HEK293 (cell line): ENCODE data around the gene SPTBN2.

Source experiments
- CTCF ChIA-PET: fragments of 350-600 bp; formaldehyde crosslinking; extraction: SDS; loops from one replicate; lab custom pipeline; 2021; ENCODE audit warnings: antibody characterized with exemption; lab: Yijun Ruan, JAX
- POLR2A ChIA-PET: fragments of 300-600 bp; formaldehyde crosslinking; extraction: SDS; loops from one replicate; lab custom pipeline; 2020; ENCODE audit warnings: antibody characterized with exemption, inconsistent platforms; lab: Yijun Ruan, JAX
- H3K27ac ChIP-seq: fragments of 200-500 bp; sonication (Bioruptor generic); 2 replicates; pipeline ENCODE4 v1.5.1; 2014; ENCODE audit warnings: low read depth, low read length, control low read depth, inconsistent platforms; ENCODE audit errors: extremely low read depth
- H3K36me3 ChIP-seq, 2 experiments: fragments of 200-500 bp in 1 of 2; sonication (Bioruptor generic) in 1 of 2; 1 replicate in 1 of 2; 2 replicates in 1 of 2; pipeline ENCODE4 v1.5.1; 2014 to 2017; ENCODE audit warnings: inconsistent platforms in 2 of 2, low read length in 2 of 2; ENCODE audit not compliant: control insufficient read depth in 2 of 2, insufficient read depth in 1 of 2
- H3K4me1 ChIP-seq: fragments of 200-500 bp; sonication (Bioruptor generic); 2 replicates; pipeline ENCODE4 v1.5.1; 2014; ENCODE audit warnings: mild to moderate bottlenecking, low read length, inconsistent platforms; ENCODE audit not compliant: control insufficient read depth, insufficient read depth
- H3K4me3 ChIP-seq: 2 replicates; pipeline ENCODE4 v1.5.1; 2011; ENCODE audit warnings: low read depth, mild to moderate bottlenecking, control low read depth, low read length, moderate library complexity
- H3K9me3 ChIP-seq: fragments of 200-500 bp; sonication (Bioruptor generic); 2 replicates; pipeline ENCODE4 v1.5.1; 2014; ENCODE audit warnings: low read depth, low read length, inconsistent platforms; ENCODE audit not compliant: control insufficient read depth, insufficient read depth
- GLIS1 ChIP-seq: fragments of 450-650 bp; formaldehyde crosslinking; IDR thresholded peaks from 2 replicates; pipeline ENCODE4 v1.5.1; 2016; ENCODE audit warnings: missing biosample characterization, missing genetic modification characterization
- KLF10 ChIP-seq: fragments of 450-650 bp; IDR thresholded peaks from 2 replicates; pipeline ENCODE4 v1.5.1; 2018; ENCODE audit warnings: missing biosample characterization, mild to moderate bottlenecking, missing genetic modification characterization
- OSR2 ChIP-seq: fragments of 450-650 bp; formaldehyde crosslinking; IDR thresholded peaks from 2 replicates; pipeline ENCODE4 v1.5.1; 2016; ENCODE audit warnings: missing biosample characterization, missing genetic modification characterization
- OVOL3 ChIP-seq: fragments of 450-650 bp; formaldehyde crosslinking; IDR thresholded peaks from 2 replicates; pipeline ENCODE4 v1.5.1; 2016; ENCODE audit warnings: missing biosample characterization, missing genetic modification characterization
- SCRT2 ChIP-seq: fragments of 450-650 bp; formaldehyde crosslinking; IDR thresholded peaks from 2 replicates; pipeline ENCODE4 v1.5.1; 2016; ENCODE audit warnings: missing biosample characterization, missing genetic modification characterization
- ZBTB1 ChIP-seq: fragments of 450-650 bp; formaldehyde crosslinking; IDR thresholded peaks from 2 replicates; pipeline ENCODE4 v1.5.1; 2016; ENCODE audit warnings: missing biosample characterization, missing genetic modification characterization
- ZBTB17 ChIP-seq: fragments of 450-650 bp; formaldehyde crosslinking; IDR thresholded peaks from 2 replicates; pipeline ENCODE4 v1.5.1; 2016; ENCODE audit warnings: missing biosample characterization, missing genetic modification characterization
- ZFP69B ChIP-seq: fragments of 450-650 bp; formaldehyde crosslinking; IDR thresholded peaks from 2 replicates; pipeline ENCODE4 v1.5.1; 2016; ENCODE audit warnings: missing biosample characterization, missing genetic modification characterization
- ZNF114 ChIP-seq: fragments of 450-650 bp; formaldehyde crosslinking; IDR thresholded peaks from 2 replicates; pipeline ENCODE4 v1.5.0; 2017; ENCODE audit warnings: missing biosample characterization, missing genetic modification characterization
- ZNF138 ChIP-seq: fragments of 450-650 bp; formaldehyde crosslinking; IDR thresholded peaks from 2 replicates; pipeline ENCODE4 v1.5.1; 2016; ENCODE audit warnings: missing biosample characterization, missing genetic modification characterization, borderline replicate concordance
- ZNF16 ChIP-seq: fragments of 450-650 bp; formaldehyde crosslinking; IDR thresholded peaks from 2 replicates; pipeline ENCODE4 v1.5.1; 2016; ENCODE audit warnings: low read depth, missing biosample characterization, missing genetic modification characterization
- ZNF248 ChIP-seq: fragments of 450-650 bp; formaldehyde crosslinking; IDR thresholded peaks from 2 replicates; pipeline ENCODE4 v1.5.1; 2017; ENCODE audit warnings: missing biosample characterization, missing genetic modification characterization
- ZNF302 ChIP-seq: fragments of 450-650 bp; formaldehyde crosslinking; IDR thresholded peaks from 2 replicates; pipeline ENCODE4 v1.5.1; 2016; ENCODE audit warnings: missing biosample characterization, missing genetic modification characterization, low read depth
- ZNF335 ChIP-seq: fragments of 450-650 bp; formaldehyde crosslinking; conservative IDR thresholded peaks from 2 replicates; pipeline ENCODE4 v1.5.1; 2016; ENCODE audit warnings: missing biosample characterization, missing genetic modification characterization
- ZNF426 ChIP-seq: fragments of 450-650 bp; formaldehyde crosslinking; IDR thresholded peaks from 2 replicates; pipeline ENCODE4 v1.5.1; 2017; ENCODE audit warnings: missing biosample characterization, missing genetic modification characterization, mild to moderate bottlenecking, inconsistent platforms, moderate library complexity
- ZNF558 ChIP-seq: fragments of 450-650 bp; formaldehyde crosslinking; IDR thresholded peaks from 2 replicates; pipeline ENCODE4 v1.5.1; 2016; ENCODE audit warnings: missing biosample characterization, missing genetic modification characterization
- ZNF560 ChIP-seq: fragments of 450-650 bp; formaldehyde crosslinking; IDR thresholded peaks from 2 replicates; pipeline ENCODE4 v1.5.1; 2017; ENCODE audit warnings: missing biosample characterization, missing genetic modification characterization, borderline replicate concordance
- ZNF629 ChIP-seq: fragments of 450-650 bp; formaldehyde crosslinking; IDR thresholded peaks from 2 replicates; pipeline ENCODE4 v1.5.1; 2017; ENCODE audit warnings: missing biosample characterization, missing genetic modification characterization
- ZNF677 ChIP-seq: fragments of 450-650 bp; IDR thresholded peaks from 2 replicates; pipeline ENCODE4 v1.5.0; 2018; ENCODE audit warnings: missing biosample characterization, mild to moderate bottlenecking, missing genetic modification characterization, moderate library complexity
- ZNF701 ChIP-seq: fragments of 450-650 bp; formaldehyde crosslinking; IDR thresholded peaks from 2 replicates; pipeline ENCODE4 v1.5.1; 2016; ENCODE audit warnings: missing biosample characterization, missing genetic modification characterization
- TF ChIP-seq, protein P1 (sequence below): fragments of 450-650 bp; formaldehyde crosslinking; IDR thresholded peaks from 2 replicates; pipeline ENCODE4 v1.5.1; 2017; ENCODE audit warnings: missing biosample characterization, missing genetic modification characterization
- TF ChIP-seq, protein P2 (sequence below): sonication (generic); formaldehyde crosslinking; IDR thresholded peaks from 2 replicates; pipeline ENCODE4 v1.8.1; 2022; ENCODE audit warnings: mild to moderate bottlenecking, moderate library complexity, missing genetic modification reagents
- TF ChIP-seq, protein P3 (sequence below): fragments of 450-650 bp; formaldehyde crosslinking; IDR thresholded peaks from 2 replicates; pipeline ENCODE4 v1.5.1; 2016; ENCODE audit warnings: missing biosample characterization, missing genetic modification characterization

SPTBN2 gene

DNA sequence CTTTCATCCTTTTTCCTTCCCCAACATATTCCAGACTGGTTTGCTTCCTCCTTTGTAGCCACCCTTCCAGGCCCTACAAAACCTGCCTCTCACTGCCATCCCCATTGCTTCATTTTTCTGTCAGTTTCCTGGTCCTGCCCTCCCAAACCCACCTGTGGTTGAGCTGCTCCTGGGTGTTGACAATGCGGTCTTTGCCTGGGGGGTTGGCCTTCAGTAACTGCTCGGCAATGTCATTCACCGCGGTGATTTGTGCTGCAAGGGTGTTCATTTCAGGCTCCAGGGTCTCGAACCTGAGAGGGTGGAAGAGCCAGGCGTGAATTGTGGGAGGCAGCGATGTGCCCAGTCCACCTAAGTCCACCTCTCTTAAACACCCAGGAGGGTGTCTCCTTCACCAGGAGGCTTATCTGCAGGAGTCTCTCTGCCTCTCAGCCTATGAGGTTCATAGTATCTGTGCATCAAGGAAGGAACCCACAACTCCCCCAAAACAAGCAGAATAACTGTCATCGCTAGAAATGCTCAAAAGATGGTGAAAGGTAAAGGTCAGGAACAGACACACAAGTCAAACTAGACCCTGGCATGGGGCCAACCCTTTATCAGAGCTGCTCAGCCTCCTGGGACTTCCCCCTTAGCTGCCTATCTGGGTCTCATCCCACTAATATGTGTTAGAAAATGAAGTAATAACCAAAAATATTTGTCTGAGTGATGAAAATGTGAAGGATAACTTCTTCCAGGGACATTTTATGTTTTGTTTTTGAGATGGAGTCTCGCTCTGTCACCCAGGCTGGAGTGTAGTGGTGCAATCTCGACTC is 27.4 kb downstream of the SPTBN2 start:
- H3K36me3 ChIP-seq = peaks cover 11 to 74% of the 10 kb centered on the region in 2 experiments; a peak in 2 of 3 replicates
- TF ChIP-seq, protein P1, sequence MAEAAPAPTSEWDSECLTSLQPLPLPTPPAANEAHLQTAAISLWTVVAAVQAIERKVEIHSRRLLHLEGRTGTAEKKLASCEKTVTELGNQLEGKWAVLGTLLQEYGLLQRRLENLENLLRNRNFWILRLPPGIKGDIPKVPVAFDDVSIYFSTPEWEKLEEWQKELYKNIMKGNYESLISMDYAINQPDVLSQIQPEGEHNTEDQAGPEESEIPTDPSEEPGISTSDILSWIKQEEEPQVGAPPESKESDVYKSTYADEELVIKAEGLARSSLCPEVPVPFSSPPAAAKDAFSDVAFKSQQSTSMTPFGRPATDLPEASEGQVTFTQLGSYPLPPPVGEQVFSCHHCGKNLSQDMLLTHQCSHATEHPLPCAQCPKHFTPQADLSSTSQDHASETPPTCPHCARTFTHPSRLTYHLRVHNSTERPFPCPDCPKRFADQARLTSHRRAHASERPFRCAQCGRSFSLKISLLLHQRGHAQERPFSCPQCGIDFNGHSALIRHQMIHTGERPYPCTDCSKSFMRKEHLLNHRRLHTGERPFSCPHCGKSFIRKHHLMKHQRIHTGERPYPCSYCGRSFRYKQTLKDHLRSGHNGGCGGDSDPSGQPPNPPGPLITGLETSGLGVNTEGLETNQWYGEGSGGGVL (tag by site-specific recombination) = no peak
- TF ChIP-seq OVOL3 (tag by site-specific recombination) (no peak), ZNF138 (tag by site-specific recombination) (no peak), ZBTB1 (tag by site-specific recombination) (no peak), ZNF248 (no peak), GLIS1 (no peak), ZNF16 (tag by site-specific recombination) (no peak), ZNF426 (tag by site-specific recombination) (no peak), ZFP69B (tag by site-specific recombination) (no peak), ZNF302 (tag by site-specific recombination) (no peak), ZBTB17 (tag by site-specific recombination) (no peak), ZNF335 (tag by site-specific recombination) (no peak)
- TF ChIP-seq, all 188 proteins: peak for 0
- CTCF ChIA-PET = interaction anchor here (0.6 kb wide), 1 partner anchor 211 kb away, joined by 4 read pairs; no protein-coding TSS in a partner anchor
- no peaks in the 10 kb centered on the region for H3K9me3 ChIP-seq
- H3K4me3 ChIP-seq = no peak overlapping the region
- POLR2A ChIA-PET = interaction anchor here (0.5 kb wide), 1 partner anchor 424 kb away, joined by 3 read pairs; no protein-coding TSS in a partner anchor
- H3K4me1 ChIP-seq = no peaks in the 10 kb centered on the region
- H3K27ac ChIP-seq = no peak overlapping the region

DNA sequence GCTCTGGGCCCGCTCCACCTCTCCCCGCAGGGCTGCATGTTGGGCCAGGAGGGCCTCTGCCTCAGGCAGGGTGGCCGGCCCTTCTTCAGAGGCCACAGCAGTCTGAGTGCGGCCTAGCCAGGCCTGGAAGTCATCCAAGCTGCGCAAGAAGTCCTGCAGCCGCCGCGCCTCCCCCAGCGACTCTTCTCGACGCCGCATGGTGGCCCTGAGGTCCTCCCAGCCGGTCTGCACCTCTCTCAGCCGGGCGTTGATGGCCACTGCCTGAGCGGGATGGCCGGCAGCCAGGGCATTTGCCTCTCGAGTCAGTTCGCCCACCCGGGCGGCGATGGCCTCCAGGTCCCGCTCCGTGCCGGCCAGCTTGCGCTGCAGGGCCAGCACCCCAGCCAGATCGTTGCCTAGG is 28.3 kb downstream of the SPTBN2 start:
- Histone ChIP-seq H3K27ac (no peak overlapping the region), H3K4me1 (no peaks in the 10 kb centered on the region), H3K9me3 (no peaks in the 10 kb centered on the region), H3K36me3 (peaks cover 11 to 79% of the 10 kb centered on the region in 2 experiments; a peak in 2 of 3 replicates)
- POLR2A ChIA-PET = no interaction called here
- CTCF ChIA-PET = interaction anchor here (0.6 kb wide), 1 partner anchor 37 kb away, joined by 9 read pairs; no protein-coding TSS in a partner anchor
- no peak for TF ChIP-seq SCRT2
- TF ChIP-seq OSR2 (tag by site-specific recombination) = no peak
- TF ChIP-seq KLF10 (tag by site-specific recombination) = no peak
- no peak for TF ChIP-seq ZNF629 (tag by site-specific recombination)
- TF ChIP-seq ZNF302 (tag by site-specific recombination) = no peak
- TF ChIP-seq ZNF114 (tag by site-specific recombination) = no peak
- TF ChIP-seq ZNF677 (tag by site-specific recombination) = no peak
- TF ChIP-seq ZNF558 (tag by site-specific recombination) = no peak
- no peak for TF ChIP-seq ZNF560 (tag by site-specific recombination)
- TF ChIP-seq ZNF701 (tag by site-specific recombination) = no peak
- TF ChIP-seq, protein P2, sequence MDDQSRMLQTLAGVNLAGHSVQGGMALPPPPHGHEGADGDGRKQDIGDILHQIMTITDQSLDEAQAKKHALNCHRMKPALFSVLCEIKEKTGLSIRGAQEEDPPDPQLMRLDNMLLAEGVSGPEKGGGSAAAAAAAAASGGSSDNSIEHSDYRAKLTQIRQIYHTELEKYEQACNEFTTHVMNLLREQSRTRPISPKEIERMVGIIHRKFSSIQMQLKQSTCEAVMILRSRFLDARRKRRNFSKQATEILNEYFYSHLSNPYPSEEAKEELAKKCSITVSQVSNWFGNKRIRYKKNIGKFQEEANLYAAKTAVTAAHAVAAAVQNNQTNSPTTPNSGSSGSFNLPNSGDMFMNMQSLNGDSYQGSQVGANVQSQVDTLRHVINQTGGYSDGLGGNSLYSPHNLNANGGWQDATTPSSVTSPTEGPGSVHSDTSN (CRISPR knock-in tag) = no peak
- TF ChIP-seq, protein P3, sequence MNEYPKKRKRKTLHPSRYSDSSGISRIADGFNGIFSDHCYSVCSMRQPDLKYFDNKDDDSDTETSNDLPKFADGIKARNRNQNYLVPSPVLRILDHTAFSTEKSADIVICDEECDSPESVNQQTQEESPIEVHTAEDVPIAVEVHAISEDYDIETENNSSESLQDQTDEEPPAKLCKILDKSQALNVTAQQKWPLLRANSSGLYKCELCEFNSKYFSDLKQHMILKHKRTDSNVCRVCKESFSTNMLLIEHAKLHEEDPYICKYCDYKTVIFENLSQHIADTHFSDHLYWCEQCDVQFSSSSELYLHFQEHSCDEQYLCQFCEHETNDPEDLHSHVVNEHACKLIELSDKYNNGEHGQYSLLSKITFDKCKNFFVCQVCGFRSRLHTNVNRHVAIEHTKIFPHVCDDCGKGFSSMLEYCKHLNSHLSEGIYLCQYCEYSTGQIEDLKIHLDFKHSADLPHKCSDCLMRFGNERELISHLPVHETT (tag by site-specific recombination) = no peak
- TF ChIP-seq, all 188 proteins: peak for 0
- no peak overlapping the region for H3K4me3 ChIP-seq
